Progenitor cell of endocrine pancreas (in vitro differentiated cells): Measurements from ENCODE around the gene PAX9. TPM values are rescaled to one million over a fixed set of nuclear protein-coding genes. Genes with fewer than 3 reads are reported as not detected.

Experiments
- DNase-seq: peaks from one replicate; pipeline ENCODE4 v3.0.0; 2021; ENCODE audit warnings: low spot score; ENCODE audit not compliant: unreplicated experiment
- H3K27ac Mint-ChIP-seq: 2 replicates; pipeline ENCODE4 v1.8.0; 2021; ENCODE audit warnings: mild to moderate bottlenecking, moderate library complexity, mixed read lengths
- H3K27me3 Mint-ChIP-seq: 2 replicates; pipeline ENCODE4 v1.8.0; 2021; ENCODE audit warnings: mixed read lengths
- H3K36me3 Mint-ChIP-seq: 2 replicates; pipeline ENCODE4 v1.8.0; 2022; ENCODE audit warnings: mixed read lengths; ENCODE audit not compliant: insufficient read depth
- H3K4me1 Mint-ChIP-seq: 2 replicates; pipeline ENCODE4 v1.8.0; 2021; ENCODE audit warnings: low read depth, mixed read lengths
- H3K4me3 Mint-ChIP-seq: 2 replicates; pipeline ENCODE4 v1.8.0; 2021; ENCODE audit warnings: low read depth, mild to moderate bottlenecking, moderate library complexity, mixed read lengths
- H3K9me3 Mint-ChIP-seq: 2 replicates; pipeline ENCODE4 v1.8.0; 2021; ENCODE audit warnings: low read depth, mixed read lengths
- CTCF ChIP-seq: fragments of 200-600 bp; sonication (generic); IDR thresholded peaks from one replicate; pipeline ENCODE4 v1.5.0; 2021; ENCODE audit warnings: antibody characterized with exemption, mild to moderate bottlenecking; ENCODE audit not compliant: unreplicated experiment
- total RNA-seq: library from RNA; stranded (reverse); gene quantifications from 2 replicates; pipeline ENCODE4 v1.2.1, GENCODE V29; 2021

The PAX9 gene
- total RNA-seq, 1 donor from 2014 or later, result 0.77 TPM

GRCh38 chr14:36659010-36659821 is 2.4 kb upstream of the PAX9 start:
- H3K4me3 Mint-ChIP-seq, result peak overlapping the region; percentile 1
- peaks cover 99% of the 10 kb centered on the region for H3K27me3 Mint-ChIP-seq
- H3K27ac Mint-ChIP-seq, result no peak overlapping the region
- DNase-seq, result no peak
- peaks cover 35% of the 10 kb centered on the region for H3K4me1 Mint-ChIP-seq
- TF ChIP-seq CTCF, result no peak
- no peaks in the 10 kb centered on the region for H3K36me3 Mint-ChIP-seq
- no peaks in the 10 kb centered on the region for H3K9me3 Mint-ChIP-seq

GRCh38 chr14:36659822-36660735 is 1.6 kb upstream of the PAX9 start:
- Mint-ChIP-seq H3K36me3 (no peaks in the 10 kb centered on the region), H3K4me3 (peak overlapping the region; percentile 35), H3K9me3 (no peaks in the 10 kb centered on the region), H3K27ac (peak overlapping the region; percentile 68), H3K27me3 (peaks cover 99% of the 10 kb centered on the region), H3K4me1 (peaks cover 35% of the 10 kb centered on the region)
- DNase-seq, result no peak
- TF ChIP-seq CTCF, result no peak

- H3K27ac Mint-ChIP-seq, result peak overlapping the region; percentile 68
- peaks cover 33% of the 10 kb centered on the region for H3K4me1 Mint-ChIP-seq
- H3K4me3 Mint-ChIP-seq, result peak overlapping the region; percentile 70
- no peaks in the 10 kb centered on the region for H3K36me3 Mint-ChIP-seq
- no peaks in the 10 kb centered on the region for H3K9me3 Mint-ChIP-seq
- H3K27me3 Mint-ChIP-seq, result peaks cover 99% of the 10 kb centered on the region
- no peak for DNase-seq
- TF ChIP-seq CTCF, result no peak
These were observed 739 bp upstream of the PAX9 start for GRCh38 chr14:36660736-36661505.

- H3K27me3 Mint-ChIP-seq, result peaks cover 97% of the 10 kb centered on the region
- DNase-seq, result no peak
- no peak for TF ChIP-seq CTCF
- no peaks in the 10 kb centered on the region for H3K36me3 Mint-ChIP-seq
- peak overlapping the region; percentile 70 for H3K4me3 Mint-ChIP-seq
- H3K4me1 Mint-ChIP-seq, result peaks cover 32% of the 10 kb centered on the region
- no peak overlapping the region for H3K27ac Mint-ChIP-seq
- no peaks in the 10 kb centered on the region for H3K9me3 Mint-ChIP-seq
These were observed 540 bp downstream of the PAX9 start for GRCh38 chr14:36662258-36662542.
